Measurements from ENCODE around the gene C13orf46.
A peak's percentile ranks its signal among the peaks of the same experiment; 100 is the strongest.

C13orf46 gene

GRCh38 chr13:113954046-113954835 lies 19.6 kb downstream of the C13orf46 start:
- DNase-seq (ENCODE audit: low spot score), result no peak

DNA sequence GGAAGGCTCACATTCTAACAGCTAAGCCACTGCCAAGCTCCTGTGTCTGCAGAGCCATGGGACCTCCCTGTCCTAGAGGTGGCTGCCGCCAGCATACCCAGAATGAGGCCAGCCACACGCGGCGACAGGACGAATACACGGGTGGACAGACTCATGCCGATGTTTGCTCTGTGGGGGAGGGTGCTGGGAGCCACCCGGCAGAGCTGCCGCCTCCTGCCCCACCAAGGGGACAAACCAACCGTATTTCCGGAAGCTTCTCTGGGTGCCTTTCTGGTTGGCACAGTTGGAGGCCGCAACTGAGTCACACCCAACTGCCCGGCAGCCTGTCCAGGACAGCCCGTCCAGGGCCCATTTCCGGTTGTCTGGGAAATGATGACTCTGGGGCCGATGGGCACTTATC lies 20.3 kb downstream of the C13orf46 start:
- DNase-seq (ENCODE audit: low spot score), result no peak

DNA sequence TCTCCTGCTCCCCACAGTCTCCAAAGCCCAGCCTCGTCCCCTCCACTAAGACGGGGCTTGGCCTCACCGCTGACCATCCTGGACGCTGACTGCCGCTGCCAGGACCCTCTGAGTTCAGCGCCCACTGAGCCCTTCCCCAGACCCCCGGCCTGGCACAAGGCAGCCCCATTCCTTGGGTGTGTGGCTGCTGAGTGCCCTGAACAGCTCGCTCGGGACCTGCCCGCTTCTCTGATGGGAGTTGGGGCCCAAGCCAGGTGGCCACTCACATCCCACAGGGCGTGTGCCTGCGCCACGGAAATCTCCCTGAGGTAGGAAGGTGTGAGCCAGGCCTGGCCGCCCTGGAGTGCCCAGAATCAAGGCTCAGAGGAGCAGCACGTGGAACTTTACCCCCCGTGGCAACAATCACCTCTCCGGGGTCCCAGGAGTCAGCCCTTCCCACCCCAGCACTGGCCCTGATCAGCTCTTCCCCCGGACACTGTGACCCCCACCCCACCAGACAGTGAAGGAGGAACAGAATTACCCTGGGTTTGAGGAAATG lies 20.8 kb downstream of the C13orf46 start:
- no peak for DNase-seq (ENCODE audit: low spot score)

GRCh38 chr13:113952151-113952982 lies 21.5 kb downstream of the C13orf46 start:
- no peak for DNase-seq (ENCODE audit: low spot score)

DNA sequence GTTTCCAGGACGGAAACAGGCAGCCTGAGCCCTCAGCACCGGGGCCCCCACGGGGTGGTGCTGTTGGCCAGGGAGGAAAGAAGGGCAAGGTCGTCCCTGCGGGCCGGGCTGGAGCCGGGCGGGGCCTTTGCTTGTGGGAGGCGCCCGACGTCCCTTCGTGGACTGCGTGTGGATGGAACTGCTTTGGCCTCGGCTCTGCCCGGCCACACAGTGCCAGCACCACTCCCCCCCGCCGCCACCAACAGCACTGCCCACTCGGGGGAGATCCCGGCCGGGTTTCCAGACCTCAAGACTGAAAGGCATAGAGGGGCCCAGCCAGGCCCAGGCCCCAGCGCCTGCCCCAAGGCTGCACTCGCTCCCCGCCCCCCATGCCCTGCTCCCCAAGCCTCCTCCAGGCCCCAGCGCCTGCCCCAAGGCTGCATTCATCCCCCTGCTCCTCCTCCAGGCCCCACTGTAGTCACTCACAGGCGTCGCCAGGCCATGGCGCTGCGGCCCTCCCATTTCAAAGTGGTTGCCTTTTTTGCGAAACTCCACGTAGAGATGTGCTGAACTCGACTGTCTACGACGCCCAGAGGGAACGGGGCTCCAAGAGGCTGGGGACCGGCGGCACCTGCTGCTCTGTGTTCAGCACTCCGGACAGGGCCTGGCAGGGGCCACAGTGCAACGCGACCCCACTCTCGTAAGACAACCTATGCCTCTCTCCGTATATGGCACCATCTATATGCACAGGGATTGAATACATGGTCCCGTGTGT lies 22.5 kb downstream of the C13orf46 start:
- DNase-seq (ENCODE audit: low spot score), result peak; percentile 46

GRCh38 chr13:113950451-113951245 lies 23.2 kb downstream of the C13orf46 start:
- no peak for DNase-seq (ENCODE audit: low spot score)

- no peak for DNase-seq (ENCODE audit: low spot score)
These were observed 24.3 kb downstream of the C13orf46 start for GRCh38 chr13:113949546-113949945.

- DNase-seq (ENCODE audit: low spot score), result no peak
These were observed 25.7 kb downstream of the C13orf46 start for GRCh38 chr13:113948034-113948742.

- no peak for DNase-seq (ENCODE audit: low spot score)
These were observed 26.4 kb downstream of the C13orf46 start for GRCh38 chr13:113947311-113948033.

- DNase-seq (ENCODE audit: low spot score), result no peak
These were observed 27.3 kb downstream of the C13orf46 start for GRCh38 chr13:113946409-113947181.

GRCh38 chr13:113945857-113946408 lies 27.9 kb downstream of the C13orf46 start:
- no peak for DNase-seq (ENCODE audit: low spot score)

DNA sequence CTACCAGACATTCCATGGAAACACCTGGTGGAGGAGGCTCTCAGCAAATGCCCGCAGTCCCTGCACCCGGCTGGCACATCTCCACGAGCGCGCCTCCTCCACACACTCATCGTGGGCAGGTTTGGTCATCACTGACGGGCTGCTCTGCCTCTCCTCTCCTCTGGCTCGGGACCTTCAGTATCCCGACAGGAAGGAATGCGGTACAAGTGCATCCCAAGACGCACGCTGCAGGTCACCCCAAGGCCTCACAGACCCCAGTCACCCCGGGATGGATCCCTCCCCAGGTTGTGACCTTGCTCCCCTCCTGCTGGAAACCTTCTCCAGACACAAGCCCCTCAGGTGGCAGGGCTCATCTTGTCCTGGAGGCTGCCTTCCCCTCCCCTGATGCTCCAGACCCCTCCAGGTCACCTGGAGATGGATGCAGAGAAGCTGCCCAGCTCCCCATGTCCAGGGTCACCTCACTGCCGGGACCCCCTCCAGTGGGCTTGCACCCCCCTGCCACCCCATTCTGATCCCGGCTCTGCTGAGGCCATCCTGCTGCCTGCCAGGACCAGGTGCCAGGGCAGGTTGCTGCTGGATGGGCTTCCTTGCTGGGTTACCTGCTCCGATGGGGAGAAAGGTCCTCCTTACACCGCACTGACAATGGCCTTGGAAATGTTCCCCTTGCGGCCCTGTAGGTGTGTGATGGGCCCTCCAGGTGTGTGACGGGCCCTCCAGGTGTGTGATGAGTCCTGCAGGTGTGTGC lies 29.9 kb downstream of the C13orf46 start:
- DNase-seq (ENCODE audit: low spot score), result no peak

DNA sequence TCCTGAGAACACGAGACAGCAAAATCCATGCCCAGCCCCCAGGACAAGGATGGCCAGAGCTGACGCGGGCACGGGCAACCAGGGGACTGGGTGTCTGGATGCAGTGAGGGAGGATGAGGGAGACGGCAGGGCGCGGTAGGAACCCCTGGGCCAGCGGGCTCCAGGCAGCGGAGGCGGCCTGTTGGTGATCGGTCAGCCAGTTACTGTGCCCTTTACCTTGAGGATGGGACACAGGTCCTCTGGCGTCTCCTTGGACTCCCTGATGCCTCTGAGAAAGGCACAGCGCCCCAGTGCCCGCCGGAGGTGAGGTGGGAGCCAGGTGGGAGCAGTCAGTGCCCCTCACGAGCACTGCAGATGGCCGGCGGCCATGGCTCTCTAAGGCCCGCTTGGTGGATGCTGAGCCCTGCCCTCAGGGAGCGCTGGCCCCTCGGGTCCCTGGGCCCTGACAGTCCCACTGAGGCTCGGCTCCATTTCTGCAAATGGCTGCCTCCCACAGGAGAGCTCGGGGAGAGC lies 31.2 kb downstream of the C13orf46 start:
- no peak for DNase-seq (ENCODE audit: low spot score)

GRCh38 chr13:113941571-113942191 lies 32.2 kb downstream of the C13orf46 start:
- DNase-seq (ENCODE audit: low spot score), result no peak

DNA sequence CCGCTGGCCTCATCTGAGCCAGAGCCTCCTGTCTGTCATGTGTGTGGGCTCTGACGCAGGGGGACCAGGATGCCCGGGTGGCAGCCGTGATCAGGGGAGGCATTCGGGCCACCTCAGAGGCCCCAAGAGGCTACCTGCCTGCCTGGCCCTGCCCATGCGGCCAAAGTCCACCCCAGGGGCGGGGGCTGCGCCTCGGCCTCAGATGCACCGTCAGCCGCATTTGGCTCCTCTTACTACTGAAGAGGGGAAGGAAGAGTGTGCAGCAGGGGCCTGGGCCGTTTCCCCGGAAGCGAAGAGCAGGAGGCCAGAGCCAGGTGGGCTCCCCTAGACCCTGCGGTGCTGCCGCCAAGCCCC lies 34.0 kb downstream of the C13orf46 start:
- DNase-seq (ENCODE audit: low spot score), result no peak

- no peak for DNase-seq (ENCODE audit: low spot score)
These were observed 34.5 kb downstream of the C13orf46 start for GRCh38 chr13:113939129-113939943.

- DNase-seq (ENCODE audit: low spot score), result no peak
These were observed 35.2 kb downstream of the C13orf46 start for GRCh38 chr13:113938716-113939115.
